HUES48 (cell line): Measurements from ENCODE around the gene DIAPH1.

Source experiments
- H3K27ac ChIP-seq: one replicate; pipeline ENCODE4 v1.7.0; 2013; ENCODE audit warnings: low read depth, low read length, inconsistent platforms
- H3K27me3 ChIP-seq: 2 replicates; pipeline ENCODE4 v1.6.1; 2013; ENCODE audit warnings: mild to moderate bottlenecking, low read length; ENCODE audit not compliant: control insufficient read depth, insufficient read depth
- H3K36me3 ChIP-seq: 2 replicates; pipeline ENCODE4 v1.6.1; 2013; ENCODE audit warnings: low read length; ENCODE audit not compliant: control insufficient read depth, insufficient read depth
- H3K4me1 ChIP-seq: 2 replicates; pipeline ENCODE4 v1.6.1; 2013; ENCODE audit warnings: mild to moderate bottlenecking, low read length; ENCODE audit not compliant: control insufficient read depth, insufficient read depth
- H3K4me3 ChIP-seq: 2 replicates; pipeline ENCODE4 v1.5.1; 2013; ENCODE audit warnings: mild to moderate bottlenecking, low read depth, low read length
- H3K9ac ChIP-seq: 2 replicates; pipeline ENCODE4 v1.6.1; 2013; ENCODE audit warnings: mild to moderate bottlenecking, low read depth, low read length, moderate library complexity
- H3K9me3 ChIP-seq: 2 replicates; pipeline ENCODE4 v1.6.1; 2013; ENCODE audit warnings: low read length; ENCODE audit not compliant: control insufficient read depth, insufficient read depth

The DIAPH1 gene

DNA sequence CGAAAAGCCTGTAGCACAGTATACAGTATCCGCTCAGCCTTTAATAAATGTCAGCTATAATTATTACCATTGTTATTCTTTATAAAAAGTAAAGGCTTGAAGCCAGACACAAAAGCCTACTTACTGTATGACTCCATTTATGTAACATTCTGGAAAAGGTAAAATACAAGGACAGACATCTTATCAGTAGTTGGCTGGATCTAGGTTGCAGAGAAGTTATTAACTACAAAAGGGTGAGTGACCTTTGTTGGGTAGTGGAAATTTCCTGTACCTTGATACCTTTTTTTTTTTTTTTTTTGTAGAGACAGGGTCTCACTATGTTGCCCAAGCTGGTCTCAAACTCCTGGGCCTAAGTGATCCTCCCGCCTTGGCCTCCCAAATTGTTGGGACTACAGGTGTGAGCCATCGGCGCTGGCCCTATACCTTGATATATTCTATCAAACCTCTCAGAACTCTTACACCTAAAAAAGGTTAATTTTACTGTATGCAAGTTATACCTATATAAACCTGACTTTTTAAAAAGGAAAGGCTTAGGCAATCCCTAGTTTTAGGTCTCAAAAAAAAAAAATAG is 11.9 kb upstream of the DIAPH1 start:
- H3K36me3 ChIP-seq, result peaks cover 74% of the 10 kb centered on the region
- no peaks in the 10 kb centered on the region for H3K27me3 ChIP-seq
- 0 out of 2 replicates have a peak, but pooled peaks cover under 1% of the 10 kb centered on the region for H3K4me1 ChIP-seq
- H3K9ac ChIP-seq, result no peak overlapping the region
- H3K27ac ChIP-seq, result no peak overlapping the region
- H3K9me3 ChIP-seq, result no peaks in the 10 kb centered on the region
- no peak overlapping the region for H3K4me3 ChIP-seq

- Histone ChIP-seq H3K4me1 (peaks cover 8% of the 10 kb centered on the region), H3K27ac (no peak overlapping the region), H3K36me3 (peaks cover 86% of the 10 kb centered on the region), H3K9ac (no peak overlapping the region), H3K27me3 (no peaks in the 10 kb centered on the region), H3K4me3 (no peak overlapping the region), H3K9me3 (no peaks in the 10 kb centered on the region)
These were observed 9.5 kb upstream of the DIAPH1 start for GRCh38 chr5:141628175-141628788.

DNA sequence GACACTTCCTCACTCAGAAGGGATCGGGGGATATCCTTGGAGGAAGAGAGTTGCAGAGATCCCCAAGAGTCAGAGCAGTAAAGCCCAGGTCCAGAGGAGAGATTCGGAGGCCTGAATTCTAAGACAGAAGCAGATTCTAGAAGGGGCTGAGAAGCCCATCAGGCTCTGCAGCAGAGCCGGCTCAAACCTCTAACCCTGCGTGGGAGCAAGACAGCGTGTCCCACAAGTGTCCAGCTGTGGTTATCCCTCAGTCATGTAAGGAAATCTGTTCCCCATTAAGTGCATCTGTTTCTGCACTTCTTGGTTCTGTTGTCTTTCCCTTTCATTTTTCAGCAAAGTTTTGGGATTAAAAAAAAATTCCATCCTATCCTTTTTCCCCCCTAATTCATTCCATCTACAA is 4.8 kb upstream of the DIAPH1 start:
- peak overlapping the region; percentile 66 for H3K27ac ChIP-seq
- H3K9ac ChIP-seq, result no peak overlapping the region
- no peak overlapping the region for H3K4me3 ChIP-seq
- H3K9me3 ChIP-seq, result no peaks in the 10 kb centered on the region
- H3K27me3 ChIP-seq, result no peaks in the 10 kb centered on the region
- H3K4me1 ChIP-seq, result peaks cover 12% of the 10 kb centered on the region
- H3K36me3 ChIP-seq, result peaks cover 84% of the 10 kb centered on the region

DNA sequence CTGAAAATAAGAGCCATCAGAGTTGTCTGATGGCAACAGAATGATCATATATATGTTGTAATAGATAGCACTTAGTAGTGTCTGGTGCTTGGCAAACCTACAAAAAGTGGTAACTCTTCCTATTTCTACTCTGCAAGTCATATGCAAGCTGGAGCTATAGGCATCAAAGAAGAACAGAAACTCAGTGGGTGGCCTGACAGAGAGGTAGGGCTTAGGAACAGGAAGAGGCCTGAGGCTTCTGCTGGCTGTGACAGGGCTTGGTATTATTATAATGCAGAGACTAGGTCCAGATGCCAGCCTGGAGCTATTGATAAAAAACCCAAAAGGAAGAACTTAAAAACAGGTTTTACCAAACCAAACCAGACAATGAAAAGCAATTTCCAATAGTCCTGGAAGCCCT is 4.4 kb upstream of the DIAPH1 start:
- Histone ChIP-seq H3K9ac (no peak overlapping the region), H3K4me1 (peaks cover 12% of the 10 kb centered on the region), H3K36me3 (peaks cover 80% of the 10 kb centered on the region), H3K9me3 (no peaks in the 10 kb centered on the region), H3K4me3 (no peak overlapping the region), H3K27me3 (no peaks in the 10 kb centered on the region), H3K27ac (peak overlapping the region; percentile 66)

DNA sequence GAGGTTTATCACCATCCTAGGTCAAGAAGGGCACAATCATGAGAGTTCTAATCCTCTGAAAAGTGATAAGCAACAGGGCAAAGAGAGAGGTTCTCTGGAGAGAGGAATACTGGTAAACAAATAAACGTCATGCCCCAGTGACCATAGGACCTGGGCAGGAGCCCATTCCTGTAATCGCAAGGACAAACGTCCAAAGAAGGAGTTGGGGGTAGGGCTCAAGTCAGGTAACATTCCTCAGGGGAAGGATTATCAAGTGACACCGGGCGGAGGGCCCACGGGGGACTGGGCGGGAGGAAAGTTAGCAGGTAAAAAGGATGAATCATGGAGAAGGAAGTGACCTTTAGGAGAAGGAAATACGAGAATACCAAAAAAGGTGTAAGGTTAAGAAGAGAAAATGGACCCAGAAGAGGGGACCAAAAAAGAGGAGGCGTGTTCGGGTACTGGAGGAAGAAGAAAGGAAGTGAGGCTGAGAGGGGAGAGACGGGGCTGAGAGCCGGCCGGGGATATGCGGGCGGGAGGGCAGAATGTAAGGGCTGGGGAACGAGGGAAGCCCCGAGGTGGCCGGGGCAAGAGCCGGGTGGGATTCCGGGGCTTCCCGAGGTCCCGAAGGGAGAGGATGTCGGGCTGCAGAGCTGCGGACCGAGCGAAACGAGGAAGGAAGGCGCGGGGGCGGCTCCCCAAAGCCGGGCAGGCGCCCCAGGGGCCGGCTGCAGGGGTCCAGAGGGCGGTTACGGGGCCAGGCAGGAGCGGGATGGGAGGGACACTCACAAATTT is 583 bp downstream of the DIAPH1 start:
- H3K9ac ChIP-seq, result peak overlapping the region; percentile 77
- no peaks in the 10 kb centered on the region for H3K9me3 ChIP-seq
- peaks cover 38% of the 10 kb centered on the region for H3K4me1 ChIP-seq
- peak overlapping the region; percentile 77 for H3K4me3 ChIP-seq
- H3K36me3 ChIP-seq, result peaks cover 38% of the 10 kb centered on the region
- no peaks in the 10 kb centered on the region for H3K27me3 ChIP-seq
- peak overlapping the region; percentile 87 for H3K27ac ChIP-seq

DNA sequence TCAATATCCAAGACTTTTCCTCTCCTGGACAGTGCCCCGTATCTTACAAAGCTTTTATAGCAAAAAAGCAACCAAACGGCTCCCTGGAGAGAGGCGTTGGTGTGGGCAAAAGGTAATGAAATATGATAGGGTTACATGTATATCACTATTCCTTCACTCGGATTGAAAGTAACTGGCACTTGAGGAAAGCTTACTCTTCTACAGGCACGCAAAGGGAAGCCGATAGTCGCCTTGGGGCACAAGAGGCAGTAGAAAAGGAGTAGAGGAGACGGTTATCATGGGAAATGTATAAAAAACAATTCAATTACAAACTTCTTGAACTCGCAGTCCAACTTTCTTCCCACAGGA is 1.1 kb downstream of the DIAPH1 start:
- no peaks in the 10 kb centered on the region for H3K27me3 ChIP-seq
- peak overlapping the region; percentile 87 for H3K27ac ChIP-seq
- H3K4me3 ChIP-seq, result peak overlapping the region; percentile 77
- H3K36me3 ChIP-seq, result peaks cover 34% of the 10 kb centered on the region
- peak overlapping the region; percentile 46; the same call in 1 of the 2 replicates for H3K9ac ChIP-seq
- peaks cover 40% of the 10 kb centered on the region for H3K4me1 ChIP-seq
- H3K9me3 ChIP-seq, result no peaks in the 10 kb centered on the region

DNA sequence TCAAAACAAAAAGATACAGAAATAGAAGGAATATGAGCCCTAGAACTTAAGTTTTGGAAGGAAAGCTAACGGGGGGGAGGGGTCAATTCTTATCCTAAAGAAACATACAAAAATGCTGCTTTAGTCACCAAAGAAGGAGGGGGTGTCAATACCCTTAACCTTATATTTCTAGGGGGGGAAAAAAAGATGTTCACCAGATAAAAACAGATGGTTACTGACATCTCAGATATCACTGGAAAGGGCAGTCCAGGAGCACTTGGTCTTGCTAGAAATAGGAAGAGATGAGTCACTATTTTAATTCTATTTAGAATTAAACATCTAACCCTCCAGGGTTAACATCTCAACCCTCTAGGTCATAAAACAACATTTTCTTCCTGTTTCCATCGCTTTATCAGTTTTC is 1.7 kb downstream of the DIAPH1 start:
- H3K27me3 ChIP-seq, result no peaks in the 10 kb centered on the region
- H3K4me1 ChIP-seq, result peaks cover 40% of the 10 kb centered on the region
- H3K9me3 ChIP-seq, result no peaks in the 10 kb centered on the region
- H3K9ac ChIP-seq, result no peak overlapping the region
- peaks cover 30% of the 10 kb centered on the region for H3K36me3 ChIP-seq
- H3K4me3 ChIP-seq, result peak overlapping the region; percentile 77
- peak overlapping the region; percentile 87 for H3K27ac ChIP-seq

GRCh38 chr5:141615991-141616720 is 2.6 kb downstream of the DIAPH1 start:
- H3K27ac ChIP-seq, result no peak overlapping the region
- 0 out of 2 replicates have a peak overlapping the region, but pooled peaks have one; percentile 77 for H3K4me3 ChIP-seq

DNA sequence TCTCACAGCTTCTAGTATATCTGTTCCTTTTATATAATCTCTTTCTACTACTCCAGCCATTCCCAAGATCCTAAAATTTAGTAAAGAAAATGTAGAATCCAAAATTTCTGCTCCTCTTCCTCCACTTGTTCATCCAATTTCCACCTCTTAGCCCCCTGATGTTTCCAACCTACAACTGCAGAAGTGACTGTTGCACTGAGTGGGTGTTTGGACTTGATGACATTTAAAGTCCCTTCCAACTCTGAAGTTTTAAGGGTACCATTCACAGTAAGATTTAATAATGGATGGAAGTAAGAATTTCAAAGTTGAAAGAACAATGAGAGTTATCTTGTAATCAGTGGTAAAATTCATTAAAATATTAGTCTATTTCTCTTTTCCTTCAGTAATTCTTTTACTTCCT is 5.5 kb downstream of the DIAPH1 start:
- H3K27ac ChIP-seq, result no peak overlapping the region
- peaks cover 6% of the 10 kb centered on the region; the same call in 1 of the 2 replicates for H3K36me3 ChIP-seq
- no peaks in the 10 kb centered on the region for H3K9me3 ChIP-seq
- H3K27me3 ChIP-seq, result no peaks in the 10 kb centered on the region
- no peak overlapping the region for H3K9ac ChIP-seq
- peaks cover 44% of the 10 kb centered on the region for H3K4me1 ChIP-seq
- no peak overlapping the region for H3K4me3 ChIP-seq

More at GRCh38 chr5:141615991-141616720, 2.6 kb downstream of the DIAPH1 start:
- Histone ChIP-seq H3K27me3 (no peaks in the 10 kb centered on the region), H3K9ac (no peak overlapping the region), H3K4me1 (peaks cover 44% of the 10 kb centered on the region), H3K9me3 (no peaks in the 10 kb centered on the region), H3K36me3 (peaks cover 21% of the 10 kb centered on the region)

DNA sequence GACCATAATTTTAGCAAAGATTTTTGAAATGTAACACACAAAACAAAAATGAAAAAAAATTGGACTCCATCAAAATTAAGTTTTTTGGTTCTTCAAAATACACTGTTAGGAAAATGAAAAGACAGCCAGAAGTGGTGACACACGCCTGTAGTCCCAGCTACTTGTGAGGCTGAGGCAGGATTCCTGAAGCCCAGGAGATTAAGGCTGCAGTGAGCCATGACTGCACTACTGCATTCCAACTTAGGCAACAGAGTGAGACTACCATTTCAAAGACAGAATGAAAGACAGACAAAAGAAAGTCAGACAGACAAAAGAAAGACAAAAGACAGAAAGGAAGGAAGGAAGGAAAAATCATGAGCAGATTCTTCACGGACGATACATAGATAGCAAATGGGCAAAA is 7.5 kb downstream of the DIAPH1 start:
- Histone ChIP-seq H3K27ac (peak overlapping the region; percentile 0), H3K4me3 (no peak overlapping the region), H3K27me3 (no peaks in the 10 kb centered on the region), H3K9ac (no peak overlapping the region), H3K4me1 (peaks cover 28% of the 10 kb centered on the region), H3K9me3 (no peaks in the 10 kb centered on the region), H3K36me3 (peaks cover 6% of the 10 kb centered on the region; the same call in 1 of the 2 replicates)
